Colonic mucosa (tissue), 4 donors: Measurements from ENCODE around the gene FRY. TPM values are rescaled to one million over a fixed set of nuclear protein-coding genes. Genes with fewer than 3 reads are reported as not detected.

Experiments used
- DNase-seq: peaks from one replicate; pipeline ENCODE4 v3.0.0-alpha.2; 2020
- H3K27ac ChIP-seq: fragments of 200-600 bp; one replicate; pipeline ENCODE4 v1.8.0; 2021
- H3K27me3 ChIP-seq: fragments of 200-600 bp; one replicate; pipeline ENCODE4 v1.8.0; 2021
- H3K36me3 ChIP-seq: fragments of 200-600 bp; one replicate; pipeline ENCODE4 v1.8.0; 2021
- H3K4me1 ChIP-seq: fragments of 200-600 bp; one replicate; pipeline ENCODE4 v1.8.0; 2021; ENCODE audit warnings: mild to moderate bottlenecking
- H3K4me3 ChIP-seq: fragments of 200-600 bp; one replicate; pipeline ENCODE4 v1.8.0; 2021
- H3K9ac ChIP-seq, 2 donors: one replicate each; pipeline ENCODE4 v1.7.0; 2013; ENCODE audit warnings: control low read depth in 2 of 2, low read depth in 2 of 2, low read length in 2 of 2
- H3K9me3 ChIP-seq: fragments of 200-600 bp; one replicate; pipeline ENCODE4 v1.8.0; 2021
- CTCF ChIP-seq: fragments of 200-600 bp; IDR thresholded peaks from one replicate; pipeline ENCODE4 v1.8.0; 2022; ENCODE audit warnings: antibody characterized with exemption, mild to moderate bottlenecking
- intact Hi-C: fragments of 100-400 bp; cut with DNase I; formaldehyde crosslinking; loops from one replicate; pipeline ENCODE4 v1.14.1; 2022
- total RNA-seq, 2 donors: library from RNA; stranded (reverse); fragmentation: NEBNext Ultra II Directional in 1 of 2; extraction: Animal tissue kit (Norgen Biotek cat#: 25700) in 1 of 2; gene quantifications; one replicate each; pipeline ENCODE4 v1.2.1, GENCODE V29; 2021
- donor health status: healthy.
- donor health status: DM: no; HTN: no; CAD: no.
- donor health status: DM: no; HTN: no; CAD: no.

Gene FRY
- total RNA-seq, 2 donors from 2014 or later: 7.0 to 19.9 TPM

DNA sequence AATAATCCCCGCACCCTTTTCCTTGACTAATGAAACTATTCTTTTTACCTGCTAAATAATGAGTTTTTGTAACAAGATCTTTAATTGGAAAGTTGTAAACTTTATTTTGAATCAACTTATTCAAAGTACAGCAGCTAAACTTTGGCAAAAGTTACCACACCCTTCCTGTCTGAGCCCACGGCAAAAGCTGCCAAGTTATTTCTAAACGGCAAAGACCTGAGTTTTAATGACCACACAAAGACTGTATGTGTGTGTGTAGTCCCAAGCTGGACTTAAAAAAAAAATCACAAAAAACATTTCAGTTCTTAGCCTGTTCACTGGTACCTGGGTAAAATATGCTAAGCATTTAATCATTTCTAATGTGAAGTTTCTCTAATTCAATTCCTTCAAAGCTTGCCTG, 222.8 kb downstream of the FRY start:
- H3K9ac ChIP-seq: peak overlapping the region in 1 of 2 donors; percentile 30
- peak overlapping the region; percentile 37 for H3K27ac ChIP-seq
- DNase-seq: no peak
- no peaks in the 10 kb centered on the region for H3K4me1 ChIP-seq
- no peak for TF ChIP-seq CTCF
- no peaks in the 10 kb centered on the region for H3K9me3 ChIP-seq
- peak overlapping the region; percentile 7 for H3K4me3 ChIP-seq
- no peaks in the 10 kb centered on the region for H3K36me3 ChIP-seq
- H3K27me3 ChIP-seq: no peaks in the 10 kb centered on the region
- intact Hi-C loops: loop anchor here (10.0 kb wide), 1 partner anchor 280 kb away; the partner anchor contains the start of gene N4BP2L2

DNA sequence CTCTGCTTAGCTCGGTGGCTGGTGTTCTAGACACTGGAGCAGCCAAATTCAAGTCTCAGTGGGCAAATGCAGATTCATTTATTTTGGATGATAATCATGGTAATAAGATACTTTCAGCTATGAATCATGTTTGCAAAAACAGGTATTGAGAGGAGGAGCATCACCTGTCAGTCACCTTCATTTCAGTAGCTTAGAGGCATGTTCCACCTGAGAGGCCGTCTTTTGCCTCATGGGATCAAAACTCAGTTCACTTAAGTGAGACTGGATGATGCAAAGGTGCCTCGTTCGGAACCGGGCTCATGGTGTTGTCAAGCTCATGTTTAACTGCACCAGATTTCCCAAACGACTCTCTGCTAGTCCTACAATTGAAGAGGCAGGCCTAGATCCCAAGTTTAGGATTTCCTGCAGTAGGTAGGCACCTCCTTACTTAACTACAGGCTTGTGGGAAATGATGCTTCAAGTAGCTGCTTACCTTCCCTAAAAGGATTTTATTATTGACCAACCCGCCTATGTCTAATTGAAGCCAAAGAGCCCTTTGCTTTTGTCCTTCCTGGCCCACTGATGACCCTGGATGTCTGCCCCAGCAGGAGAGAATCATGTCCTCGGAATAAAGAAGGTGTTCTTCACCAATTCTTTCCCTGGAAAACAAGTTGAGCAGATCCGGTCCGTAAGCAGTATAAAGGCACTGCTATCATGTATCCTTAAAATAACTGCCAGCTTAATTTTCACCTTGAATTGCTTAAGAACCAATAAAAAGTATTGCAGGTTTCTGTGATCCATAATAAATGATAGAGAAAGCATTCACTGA, 223.5 kb downstream of the FRY start:
- intact Hi-C loops: loop anchor here (10.0 kb wide), 1 partner anchor 280 kb away; the partner anchor contains the start of gene N4BP2L2
- Histone ChIP-seq H3K27ac (peak overlapping the region; percentile 37), H3K4me1 (no peaks in the 10 kb centered on the region), H3K9me3 (no peaks in the 10 kb centered on the region), H3K36me3 (no peaks in the 10 kb centered on the region), H3K4me3 (no peak overlapping the region), H3K27me3 (no peaks in the 10 kb centered on the region), H3K9ac (peak overlapping the region in 1 of 2 donors; percentile 30)
- no peak for TF ChIP-seq CTCF
- no peak for DNase-seq

- no peaks in the 10 kb centered on the region for H3K27me3 ChIP-seq
- no peak overlapping the region for H3K4me3 ChIP-seq
- H3K27ac ChIP-seq: peak overlapping the region; percentile 37
- DNase-seq: no peak
- intact Hi-C loops: loop anchor here (10.0 kb wide), 1 partner anchor 279 kb away; the partner anchor contains the start of gene N4BP2L2
- no peak for TF ChIP-seq CTCF
- no peak overlapping the region for H3K9ac ChIP-seq
- no peaks in the 10 kb centered on the region for H3K4me1 ChIP-seq
- H3K9me3 ChIP-seq: no peaks in the 10 kb centered on the region
- no peaks in the 10 kb centered on the region for H3K36me3 ChIP-seq
These were observed 224.1 kb downstream of the FRY start for GRCh38 chr13:32255724-32256109.

GRCh38 chr13:32256243-32256642, 224.7 kb downstream of the FRY start:
- Histone ChIP-seq H3K4me3 (no peak overlapping the region), H3K27ac (peak overlapping the region; percentile 37), H3K9ac (no peak overlapping the region), H3K4me1 (no peaks in the 10 kb centered on the region), H3K27me3 (no peaks in the 10 kb centered on the region), H3K36me3 (no peaks in the 10 kb centered on the region), H3K9me3 (no peaks in the 10 kb centered on the region)
- DNase-seq: no peak
- TF ChIP-seq CTCF: no peak
- intact Hi-C loops: loop anchor here (10.0 kb wide), 1 partner anchor 279 kb away; the partner anchor contains the start of gene N4BP2L2

DNA sequence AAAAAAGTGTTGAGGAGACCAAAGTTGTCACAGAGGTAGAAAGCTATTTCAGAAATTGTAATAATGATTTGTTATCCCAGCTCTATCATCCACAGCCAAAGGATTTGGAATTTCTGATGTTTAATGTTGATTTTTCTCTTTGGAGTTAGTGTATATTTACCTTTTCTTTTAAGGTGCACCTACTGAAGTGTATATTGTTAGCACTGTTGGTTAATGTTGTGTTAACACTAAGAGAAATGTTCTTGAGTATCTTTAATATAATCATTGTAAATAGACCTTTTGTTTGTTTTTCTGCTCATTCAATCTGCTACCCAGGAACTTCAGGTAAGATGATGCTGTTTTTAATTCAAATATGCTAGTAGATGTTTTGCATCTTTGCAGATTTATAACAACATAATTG, 226.1 kb downstream of the FRY start:
- no peak overlapping the region for H3K27ac ChIP-seq
- H3K4me1 ChIP-seq: no peaks in the 10 kb centered on the region
- DNase-seq: no peak
- TF ChIP-seq CTCF: no peak
- no peak overlapping the region for H3K9ac ChIP-seq
- no peaks in the 10 kb centered on the region for H3K9me3 ChIP-seq
- intact Hi-C loops: loop anchor here (10.0 kb wide), 1 partner anchor 277 kb away; the partner anchor contains the start of gene N4BP2L2
- no peaks in the 10 kb centered on the region for H3K27me3 ChIP-seq
- H3K36me3 ChIP-seq: no peaks in the 10 kb centered on the region
- no peak overlapping the region for H3K4me3 ChIP-seq
